A549 (cell line): ENCODE measurements around the gene TRAPPC4.
"Not testable (repeated sequence)": the region's sequence is repeated elsewhere in the genome, so short reads cannot be mapped to it uniquely, and the experiment has no call there.

Experiments
- BHLHE40 ChIP-seq: IDR thresholded peaks from 2 replicates; pipeline ENCODE4 v1.6.1; 2012; ENCODE audit warnings: low read depth, low read length, inconsistent platforms
- CEBPB ChIP-seq, 2 experiments: fragments of >200 bp in 1 of 2; sonication (Bioruptor Twin) in 1 of 2; formaldehyde crosslinking in 1 of 2; IDR thresholded peaks; 2 replicates each; pipeline ENCODE4 v1.6.1; 2012 to 2016
- CHD2 ChIP-seq: fragments of 150-350 bp; IDR thresholded peaks from 2 replicates; pipeline ENCODE4 v1.6.1; 2014; ENCODE audit warnings: low read length; ENCODE audit not compliant: partially characterized antibody
- CHD4 ChIP-seq: fragments of 200-600 bp; sonication (generic); IDR thresholded peaks from 2 replicates; pipeline ENCODE4 v1.6.1; 2016; ENCODE audit warnings: antibody characterized with exemption, mild to moderate bottlenecking, borderline replicate concordance
- ELK1 ChIP-seq: fragments of 150-350 bp; IDR thresholded peaks from 2 replicates; pipeline ENCODE4 v1.6.1; 2014; ENCODE audit warnings: low read depth, mild to moderate bottlenecking, low read length
- JUN ChIP-seq, 2 experiments: fragments of >200 bp; sonication (Bioruptor Twin); formaldehyde crosslinking; IDR thresholded peaks; 2 replicates in 1 of 2; 3 replicates in 1 of 2; pipeline ENCODE4 v1.6.1; 2016 to 2017
- POLR2A ChIP-seq: IDR thresholded peaks from 2 replicates; pipeline ENCODE4 v1.6.1; 2012; ENCODE audit warnings: mild to moderate bottlenecking, low read length
- POLR2AphosphoS2 ChIP-seq: conservative IDR thresholded peaks from 2 replicates; pipeline ENCODE4 v1.6.1; 2012; ENCODE audit warnings: low read length, improper control_type of control experiment, inconsistent platforms
- RARB ChIP-seq: fragments of 250-450 bp; sonication (Bioruptor Pico); IDR thresholded peaks from 2 replicates; pipeline ENCODE4 v1.8.0; 2021; ENCODE audit warnings: mild to moderate bottlenecking, moderate library complexity
- RCOR1 ChIP-seq: fragments of 150-350 bp; IDR thresholded peaks from 2 replicates; pipeline ENCODE4 v1.6.1; 2014; ENCODE audit warnings: antibody characterized with exemption, low read length, low read depth
- SREBF2 ChIP-seq: fragments of 450-650 bp; IDR thresholded peaks from 2 replicates; pipeline ENCODE4 v1.6.1; 2014; ENCODE audit warnings: mild to moderate bottlenecking, moderate library complexity
- TFCP2L1 ChIP-seq: fragments of 250-450 bp; sonication (Bioruptor Pico); IDR thresholded peaks from 2 replicates; pipeline ENCODE4 v1.5.0; 2021; ENCODE audit warnings: mild to moderate bottlenecking
- TF ChIP-seq, protein P1 (sequence below): fragments of 200-600 bp; sonication (generic); IDR thresholded peaks from 2 replicates; pipeline ENCODE4 v1.6.1; 2016; ENCODE audit warnings: antibody characterized with exemption, mild to moderate bottlenecking, moderate library complexity
- TF ChIP-seq, protein P2 (sequence below): fragments of >200 bp; sonication (Bioruptor Twin); formaldehyde crosslinking; IDR thresholded peaks from 3 replicates; pipeline ENCODE4 v1.5.1; 2016

GRCh38 chr11:119039471-119039870 is 20.9 kb downstream of the TRAPPC4 start:
- TF ChIP-seq SREBF2; CHD2; ELK1; CEBPB (IDR thresholded peaks at IDR 0.05); POLR2A; CHD4; BHLHE40; JUN (IDR thresholded peaks at IDR 0.05); TFCP2L1 (CRISPR knock-in tag); RARB; POLR2AphosphoS2; RCOR1: not testable (repeated sequence)
- TF ChIP-seq, protein P1, sequence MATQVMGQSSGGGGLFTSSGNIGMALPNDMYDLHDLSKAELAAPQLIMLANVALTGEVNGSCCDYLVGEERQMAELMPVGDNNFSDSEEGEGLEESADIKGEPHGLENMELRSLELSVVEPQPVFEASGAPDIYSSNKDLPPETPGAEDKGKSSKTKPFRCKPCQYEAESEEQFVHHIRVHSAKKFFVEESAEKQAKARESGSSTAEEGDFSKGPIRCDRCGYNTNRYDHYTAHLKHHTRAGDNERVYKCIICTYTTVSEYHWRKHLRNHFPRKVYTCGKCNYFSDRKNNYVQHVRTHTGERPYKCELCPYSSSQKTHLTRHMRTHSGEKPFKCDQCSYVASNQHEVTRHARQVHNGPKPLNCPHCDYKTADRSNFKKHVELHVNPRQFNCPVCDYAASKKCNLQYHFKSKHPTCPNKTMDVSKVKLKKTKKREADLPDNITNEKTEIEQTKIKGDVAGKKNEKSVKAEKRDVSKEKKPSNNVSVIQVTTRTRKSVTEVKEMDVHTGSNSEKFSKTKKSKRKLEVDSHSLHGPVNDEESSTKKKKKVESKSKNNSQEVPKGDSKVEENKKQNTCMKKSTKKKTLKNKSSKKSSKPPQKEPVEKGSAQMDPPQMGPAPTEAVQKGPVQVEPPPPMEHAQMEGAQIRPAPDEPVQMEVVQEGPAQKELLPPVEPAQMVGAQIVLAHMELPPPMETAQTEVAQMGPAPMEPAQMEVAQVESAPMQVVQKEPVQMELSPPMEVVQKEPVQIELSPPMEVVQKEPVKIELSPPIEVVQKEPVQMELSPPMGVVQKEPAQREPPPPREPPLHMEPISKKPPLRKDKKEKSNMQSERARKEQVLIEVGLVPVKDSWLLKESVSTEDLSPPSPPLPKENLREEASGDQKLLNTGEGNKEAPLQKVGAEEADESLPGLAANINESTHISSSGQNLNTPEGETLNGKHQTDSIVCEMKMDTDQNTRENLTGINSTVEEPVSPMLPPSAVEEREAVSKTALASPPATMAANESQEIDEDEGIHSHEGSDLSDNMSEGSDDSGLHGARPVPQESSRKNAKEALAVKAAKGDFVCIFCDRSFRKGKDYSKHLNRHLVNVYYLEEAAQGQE = not testable (repeated sequence)
- TF ChIP-seq, protein P2, sequence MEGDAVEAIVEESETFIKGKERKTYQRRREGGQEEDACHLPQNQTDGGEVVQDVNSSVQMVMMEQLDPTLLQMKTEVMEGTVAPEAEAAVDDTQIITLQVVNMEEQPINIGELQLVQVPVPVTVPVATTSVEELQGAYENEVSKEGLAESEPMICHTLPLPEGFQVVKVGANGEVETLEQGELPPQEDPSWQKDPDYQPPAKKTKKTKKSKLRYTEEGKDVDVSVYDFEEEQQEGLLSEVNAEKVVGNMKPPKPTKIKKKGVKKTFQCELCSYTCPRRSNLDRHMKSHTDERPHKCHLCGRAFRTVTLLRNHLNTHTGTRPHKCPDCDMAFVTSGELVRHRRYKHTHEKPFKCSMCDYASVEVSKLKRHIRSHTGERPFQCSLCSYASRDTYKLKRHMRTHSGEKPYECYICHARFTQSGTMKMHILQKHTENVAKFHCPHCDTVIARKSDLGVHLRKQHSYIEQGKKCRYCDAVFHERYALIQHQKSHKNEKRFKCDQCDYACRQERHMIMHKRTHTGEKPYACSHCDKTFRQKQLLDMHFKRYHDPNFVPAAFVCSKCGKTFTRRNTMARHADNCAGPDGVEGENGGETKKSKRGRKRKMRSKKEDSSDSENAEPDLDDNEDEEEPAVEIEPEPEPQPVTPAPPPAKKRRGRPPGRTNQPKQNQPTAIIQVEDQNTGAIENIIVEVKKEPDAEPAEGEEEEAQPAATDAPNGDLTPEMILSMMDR = not testable (repeated sequence)
